Measurements from ENCODE around the gene UST.

Gene UST

GRCh38 chr6:149049230-149049629 lies 302.4 kb downstream of the UST start:
- DNase-seq = no peak

GRCh38 chr6:149050160-149050559 lies 303.3 kb downstream of the UST start:
- no peak for DNase-seq

- no peak for DNase-seq
Measured at GRCh38 chr6:149052350-149053106, 305.7 kb downstream of the UST start.

- DNase-seq = no peak
Measured at GRCh38 chr6:149053848-149054558, 307.2 kb downstream of the UST start.

- no peak for DNase-seq
Measured at GRCh38 chr6:149054559-149055194, 307.8 kb downstream of the UST start.

GRCh38 chr6:149055195-149055899 lies 308.5 kb downstream of the UST start:
- no peak for DNase-seq

GRCh38 chr6:149056777-149057463 lies 310.1 kb downstream of the UST start:
- DNase-seq = no peak

GRCh38 chr6:149057464-149057840 lies 310.6 kb downstream of the UST start:
- no peak for DNase-seq

GRCh38 chr6:149059557-149059956 lies 312.7 kb downstream of the UST start:
- no peak for DNase-seq

GRCh38 chr6:149060300-149060984 lies 313.6 kb downstream of the UST start:
- DNase-seq = no peak

GRCh38 chr6:149060985-149061760 lies 314.3 kb downstream of the UST start:
- DNase-seq = peak; percentile 72

GRCh38 chr6:149061930-149062329 lies 315.1 kb downstream of the UST start:
- no peak for DNase-seq

GRCh38 chr6:149062653-149063348 lies 316.0 kb downstream of the UST start:
- DNase-seq = no peak

- no peak for DNase-seq
Measured at GRCh38 chr6:149063468-149063867, 316.6 kb downstream of the UST start.

- DNase-seq = no peak
Measured at GRCh38 chr6:149064001-149064659, 317.3 kb downstream of the UST start.

- no peak for DNase-seq
Measured at GRCh38 chr6:149064660-149065015, 317.8 kb downstream of the UST start.

- no peak for DNase-seq
Measured at GRCh38 chr6:149065121-149065520, 318.3 kb downstream of the UST start.

- no peak for DNase-seq
Measured at GRCh38 chr6:149065658-149066556, 319.1 kb downstream of the UST start.

GRCh38 chr6:149071997-149072396 lies 325.2 kb downstream of the UST start:
- no peak for DNase-seq

Data from COR-L47 (cell line).